ENCODE results near the gene CALML6.

DNA sequence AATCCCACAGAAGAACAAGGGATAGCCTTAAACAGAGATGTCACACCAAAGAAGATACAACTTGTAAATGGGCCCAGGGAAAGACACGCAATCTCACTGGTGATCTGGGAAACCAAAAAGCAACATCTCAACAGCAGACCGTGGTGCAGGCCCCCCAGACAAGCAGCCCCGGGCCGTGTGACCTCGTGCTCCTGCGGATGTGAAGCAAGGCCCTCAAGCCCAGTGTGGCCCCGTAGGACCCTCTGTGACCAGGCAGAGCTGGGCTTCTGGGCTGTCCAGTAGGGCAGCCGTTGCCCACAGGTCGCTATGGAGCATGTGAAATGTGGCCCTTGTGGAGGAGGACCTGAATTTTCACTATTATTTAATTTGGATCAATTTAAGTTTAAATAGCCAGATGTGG lies 39.0 kb downstream of the CALML6 start:
- TF ChIP-seq, protein P1, sequence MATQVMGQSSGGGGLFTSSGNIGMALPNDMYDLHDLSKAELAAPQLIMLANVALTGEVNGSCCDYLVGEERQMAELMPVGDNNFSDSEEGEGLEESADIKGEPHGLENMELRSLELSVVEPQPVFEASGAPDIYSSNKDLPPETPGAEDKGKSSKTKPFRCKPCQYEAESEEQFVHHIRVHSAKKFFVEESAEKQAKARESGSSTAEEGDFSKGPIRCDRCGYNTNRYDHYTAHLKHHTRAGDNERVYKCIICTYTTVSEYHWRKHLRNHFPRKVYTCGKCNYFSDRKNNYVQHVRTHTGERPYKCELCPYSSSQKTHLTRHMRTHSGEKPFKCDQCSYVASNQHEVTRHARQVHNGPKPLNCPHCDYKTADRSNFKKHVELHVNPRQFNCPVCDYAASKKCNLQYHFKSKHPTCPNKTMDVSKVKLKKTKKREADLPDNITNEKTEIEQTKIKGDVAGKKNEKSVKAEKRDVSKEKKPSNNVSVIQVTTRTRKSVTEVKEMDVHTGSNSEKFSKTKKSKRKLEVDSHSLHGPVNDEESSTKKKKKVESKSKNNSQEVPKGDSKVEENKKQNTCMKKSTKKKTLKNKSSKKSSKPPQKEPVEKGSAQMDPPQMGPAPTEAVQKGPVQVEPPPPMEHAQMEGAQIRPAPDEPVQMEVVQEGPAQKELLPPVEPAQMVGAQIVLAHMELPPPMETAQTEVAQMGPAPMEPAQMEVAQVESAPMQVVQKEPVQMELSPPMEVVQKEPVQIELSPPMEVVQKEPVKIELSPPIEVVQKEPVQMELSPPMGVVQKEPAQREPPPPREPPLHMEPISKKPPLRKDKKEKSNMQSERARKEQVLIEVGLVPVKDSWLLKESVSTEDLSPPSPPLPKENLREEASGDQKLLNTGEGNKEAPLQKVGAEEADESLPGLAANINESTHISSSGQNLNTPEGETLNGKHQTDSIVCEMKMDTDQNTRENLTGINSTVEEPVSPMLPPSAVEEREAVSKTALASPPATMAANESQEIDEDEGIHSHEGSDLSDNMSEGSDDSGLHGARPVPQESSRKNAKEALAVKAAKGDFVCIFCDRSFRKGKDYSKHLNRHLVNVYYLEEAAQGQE (IDR thresholded peaks at IDR 0.05; ENCODE audit: unreplicated experiment), result no peak
- TF ChIP-seq, protein P2, sequence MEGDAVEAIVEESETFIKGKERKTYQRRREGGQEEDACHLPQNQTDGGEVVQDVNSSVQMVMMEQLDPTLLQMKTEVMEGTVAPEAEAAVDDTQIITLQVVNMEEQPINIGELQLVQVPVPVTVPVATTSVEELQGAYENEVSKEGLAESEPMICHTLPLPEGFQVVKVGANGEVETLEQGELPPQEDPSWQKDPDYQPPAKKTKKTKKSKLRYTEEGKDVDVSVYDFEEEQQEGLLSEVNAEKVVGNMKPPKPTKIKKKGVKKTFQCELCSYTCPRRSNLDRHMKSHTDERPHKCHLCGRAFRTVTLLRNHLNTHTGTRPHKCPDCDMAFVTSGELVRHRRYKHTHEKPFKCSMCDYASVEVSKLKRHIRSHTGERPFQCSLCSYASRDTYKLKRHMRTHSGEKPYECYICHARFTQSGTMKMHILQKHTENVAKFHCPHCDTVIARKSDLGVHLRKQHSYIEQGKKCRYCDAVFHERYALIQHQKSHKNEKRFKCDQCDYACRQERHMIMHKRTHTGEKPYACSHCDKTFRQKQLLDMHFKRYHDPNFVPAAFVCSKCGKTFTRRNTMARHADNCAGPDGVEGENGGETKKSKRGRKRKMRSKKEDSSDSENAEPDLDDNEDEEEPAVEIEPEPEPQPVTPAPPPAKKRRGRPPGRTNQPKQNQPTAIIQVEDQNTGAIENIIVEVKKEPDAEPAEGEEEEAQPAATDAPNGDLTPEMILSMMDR (conservative IDR thresholded peaks at IDR 0.05; ENCODE audit: low read depth in 2 of 2), result no peak
- TF ChIP-seq EZH2phosphoT487 (IDR thresholded peaks at IDR 0.05; ENCODE audit: unreplicated experiment), result no peak
- TF ChIP-seq POLR2AphosphoS5 (IDR thresholded peaks at IDR 0.05; ENCODE audit: low read depth), result no peak
- no peak for TF ChIP-seq NANOG (IDR thresholded peaks at IDR 0.05; ENCODE audit: borderline replicate concordance)
- no peak for TF ChIP-seq STAT1 (IDR thresholded peaks at IDR 0.05; ENCODE audit: unreplicated experiment)
- TF ChIP-seq CREB1 (CRISPR knock-in tag; IDR thresholded peaks at IDR 0.05; ENCODE audit: low read depth), result no peak
- no peak for TF ChIP-seq EZH2 (IDR thresholded peaks at IDR 0.05; ENCODE audit: low read depth, unreplicated experiment)
- TF ChIP-seq ZNF331 (CRISPR knock-in tag; IDR thresholded peaks at IDR 0.05; ENCODE audit: low read depth), result no peak

All from GM23338 (cell line).